ENCODE results near the gene KNDC1.

Gene KNDC1

DNA sequence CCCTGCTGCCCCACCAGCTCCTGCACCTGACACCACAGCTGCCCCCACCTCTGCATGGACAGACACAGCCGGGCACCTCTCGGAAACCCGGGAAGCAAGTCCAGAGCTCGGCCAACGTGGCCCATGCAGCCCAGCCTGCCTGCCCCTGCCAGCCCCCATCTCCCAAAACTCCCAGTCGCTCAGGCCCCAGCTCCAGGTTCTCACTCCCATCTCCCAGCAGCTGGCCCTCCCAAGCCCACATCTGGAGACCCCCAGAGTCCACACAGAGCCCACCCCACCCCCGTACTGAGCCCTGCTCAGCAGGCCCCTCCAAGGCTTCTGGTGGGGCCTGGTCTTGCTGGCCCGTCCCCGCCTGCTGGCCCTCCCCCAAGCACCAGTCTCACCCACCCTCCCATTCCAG, 37.8 kb downstream of the KNDC1 start:
- Histone ChIP-seq H3K4me3 (IDR thresholded peaks at IDR 0.05; ENCODE audit: insufficient read depth, low read depth, low read length) (no peak overlapping the region), H3K4me1 (ENCODE audit: low read depth, poor library complexity, severe bottlenecking) (no peaks in the 10 kb centered on the region), H3K9ac (no peak overlapping the region), H3K27ac (no peak overlapping the region), H3K4me2 (no peak overlapping the region), H3K27me3 (ENCODE audit: insufficient read depth, low read depth) (peaks cover 39% of the 10 kb centered on the region), H2AFZ (ENCODE audit: low read depth) (no peak overlapping the region), H4K20me1 (ENCODE audit: insufficient read depth) (no peaks in the 10 kb centered on the region), H3K36me3 (ENCODE audit: insufficient read depth) (no peaks in the 10 kb centered on the region), H3K79me2 (ENCODE audit: insufficient read depth, low read depth) (no peaks in the 10 kb centered on the region)
- no peak for TF ChIP-seq CTCF (conservative IDR thresholded peaks at IDR 0.05; ENCODE audit: low read depth, low read length)

GRCh38 chr10:133198206-133198605, 38.2 kb downstream of the KNDC1 start:
- TF ChIP-seq CTCF (conservative IDR thresholded peaks at IDR 0.05; ENCODE audit: low read depth, low read length) = no peak
- H3K27me3 ChIP-seq (ENCODE audit: insufficient read depth, low read depth) = peaks cover 39% of the 10 kb centered on the region
- H2AFZ ChIP-seq (ENCODE audit: low read depth) = no peak overlapping the region
- no peaks in the 10 kb centered on the region for H3K36me3 ChIP-seq (ENCODE audit: insufficient read depth)
- H3K79me2 ChIP-seq (ENCODE audit: insufficient read depth, low read depth) = no peaks in the 10 kb centered on the region
- no peaks in the 10 kb centered on the region for H4K20me1 ChIP-seq (ENCODE audit: insufficient read depth)
- no peak overlapping the region for H3K9ac ChIP-seq
- no peak overlapping the region for H3K27ac ChIP-seq
- no peaks in the 10 kb centered on the region for H3K4me1 ChIP-seq (ENCODE audit: low read depth, poor library complexity, severe bottlenecking)
- no peak overlapping the region for H3K4me3 ChIP-seq (IDR thresholded peaks at IDR 0.05; ENCODE audit: insufficient read depth, low read depth, low read length)
- H3K4me2 ChIP-seq = no peak overlapping the region

DNA sequence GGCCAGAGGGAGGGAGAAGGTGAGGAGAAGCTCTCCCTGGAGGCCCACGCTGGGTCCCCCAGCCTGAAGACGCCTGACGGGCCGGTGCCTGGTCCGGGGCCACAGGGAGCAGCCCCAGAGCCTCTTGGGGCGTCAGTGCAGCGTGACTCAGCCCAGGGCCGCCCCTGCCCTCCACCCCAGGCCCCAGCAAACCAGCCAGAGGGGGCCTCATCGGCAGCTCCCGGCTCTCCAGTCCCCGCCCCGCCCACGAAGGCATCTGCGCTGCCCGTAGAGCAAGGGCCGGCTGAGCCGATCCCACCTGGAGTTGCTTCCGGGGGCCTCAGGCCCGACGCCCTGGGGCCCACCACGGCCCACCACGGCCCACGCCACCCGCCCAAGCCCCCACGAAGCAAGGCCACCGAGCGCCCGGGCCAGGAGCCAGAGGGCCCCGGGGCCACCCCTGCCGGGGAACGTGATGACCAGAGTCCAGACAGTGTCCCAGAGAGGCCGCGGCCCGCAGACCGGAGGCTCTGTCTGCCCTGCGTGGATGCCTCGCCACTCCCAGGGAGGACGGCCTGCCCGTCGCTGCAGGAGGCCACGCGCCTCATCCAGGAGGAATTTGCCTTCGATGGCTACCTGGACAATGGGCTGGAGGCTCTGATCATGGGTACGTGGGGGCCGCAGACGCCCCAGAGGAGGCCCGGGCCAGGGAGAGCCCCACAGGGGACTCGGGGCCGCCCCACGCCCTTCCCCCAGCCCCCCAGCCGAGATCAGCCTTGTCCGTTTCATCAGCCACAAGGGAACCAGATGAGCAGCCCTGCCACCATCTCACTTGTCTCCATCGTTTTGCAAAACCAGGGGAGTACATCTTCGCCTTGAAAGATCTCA, 38.8 kb downstream of the KNDC1 start:
- Histone ChIP-seq H3K27ac (no peak overlapping the region), H3K9ac (no peak overlapping the region), H3K4me1 (ENCODE audit: low read depth, poor library complexity, severe bottlenecking) (no peaks in the 10 kb centered on the region), H4K20me1 (ENCODE audit: insufficient read depth) (no peaks in the 10 kb centered on the region), H3K27me3 (ENCODE audit: insufficient read depth, low read depth) (peaks cover 39% of the 10 kb centered on the region), H2AFZ (ENCODE audit: low read depth) (no peak overlapping the region), H3K36me3 (ENCODE audit: insufficient read depth) (no peaks in the 10 kb centered on the region), H3K4me2 (no peak overlapping the region), H3K4me3 (IDR thresholded peaks at IDR 0.05; ENCODE audit: insufficient read depth, low read depth, low read length) (no peak overlapping the region), H3K79me2 (ENCODE audit: insufficient read depth, low read depth) (no peaks in the 10 kb centered on the region)
- no peak for TF ChIP-seq CTCF (conservative IDR thresholded peaks at IDR 0.05; ENCODE audit: low read depth, low read length)

- H3K4me3 ChIP-seq (IDR thresholded peaks at IDR 0.05; ENCODE audit: insufficient read depth, low read depth, low read length) = no peak overlapping the region
- no peaks in the 10 kb centered on the region for H3K4me1 ChIP-seq (ENCODE audit: low read depth, poor library complexity, severe bottlenecking)
- TF ChIP-seq CTCF (conservative IDR thresholded peaks at IDR 0.05; ENCODE audit: low read depth, low read length) = no peak
- peaks cover 41% of the 10 kb centered on the region for H3K27me3 ChIP-seq (ENCODE audit: insufficient read depth, low read depth)
- no peaks in the 10 kb centered on the region for H3K79me2 ChIP-seq (ENCODE audit: insufficient read depth, low read depth)
- no peaks in the 10 kb centered on the region for H4K20me1 ChIP-seq (ENCODE audit: insufficient read depth)
- no peak overlapping the region for H3K4me2 ChIP-seq
- no peak overlapping the region for H3K9ac ChIP-seq
- no peaks in the 10 kb centered on the region for H3K36me3 ChIP-seq (ENCODE audit: insufficient read depth)
- no peak overlapping the region for H2AFZ ChIP-seq (ENCODE audit: low read depth)
- no peak overlapping the region for H3K27ac ChIP-seq
These were observed 39.5 kb downstream of the KNDC1 start for GRCh38 chr10:133199488-133199885.

All from KMS-11 (cell line).